ENCODE data around the gene SLC5A2.

GRCh38 chr16:31467858-31468257, 15.1 kb upstream of the SLC5A2 start:
- TF ChIP-seq, protein P1, sequence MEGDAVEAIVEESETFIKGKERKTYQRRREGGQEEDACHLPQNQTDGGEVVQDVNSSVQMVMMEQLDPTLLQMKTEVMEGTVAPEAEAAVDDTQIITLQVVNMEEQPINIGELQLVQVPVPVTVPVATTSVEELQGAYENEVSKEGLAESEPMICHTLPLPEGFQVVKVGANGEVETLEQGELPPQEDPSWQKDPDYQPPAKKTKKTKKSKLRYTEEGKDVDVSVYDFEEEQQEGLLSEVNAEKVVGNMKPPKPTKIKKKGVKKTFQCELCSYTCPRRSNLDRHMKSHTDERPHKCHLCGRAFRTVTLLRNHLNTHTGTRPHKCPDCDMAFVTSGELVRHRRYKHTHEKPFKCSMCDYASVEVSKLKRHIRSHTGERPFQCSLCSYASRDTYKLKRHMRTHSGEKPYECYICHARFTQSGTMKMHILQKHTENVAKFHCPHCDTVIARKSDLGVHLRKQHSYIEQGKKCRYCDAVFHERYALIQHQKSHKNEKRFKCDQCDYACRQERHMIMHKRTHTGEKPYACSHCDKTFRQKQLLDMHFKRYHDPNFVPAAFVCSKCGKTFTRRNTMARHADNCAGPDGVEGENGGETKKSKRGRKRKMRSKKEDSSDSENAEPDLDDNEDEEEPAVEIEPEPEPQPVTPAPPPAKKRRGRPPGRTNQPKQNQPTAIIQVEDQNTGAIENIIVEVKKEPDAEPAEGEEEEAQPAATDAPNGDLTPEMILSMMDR (IDR thresholded peaks at IDR 0.05): no peak
- TF ChIP-seq POLR2A (IDR thresholded peaks at IDR 0.05) (no peak), EP300 (IDR thresholded peaks at IDR 0.05) (no peak)
